K562 (cell line): Measurements from ENCODE around the gene RNASEH2A. TPM values are rescaled to one million over a fixed set of nuclear protein-coding genes. Genes with fewer than 3 reads are reported as not detected.

Experiments
- BACH1 ChIP-seq: fragments of 200-800 bp; sonication (Bioruptor generic); IDR thresholded peaks from 2 replicates; pipeline ENCODE4 v1.6.1; 2016; ENCODE audit warnings: missing genetic modification characterization, missing compliant biosample characterization
- BCL6 ChIP-seq: fragments of 250-450 bp; sonication (Bioruptor Pico); IDR thresholded peaks from 2 replicates; pipeline ENCODE4 v1.4.0; 2020
- CEBPZ ChIP-seq: fragments of 150-350 bp; IDR thresholded peaks from 2 replicates; pipeline ENCODE4 v1.6.1; 2014; ENCODE audit warnings: low read depth, mild to moderate bottlenecking, low read length, borderline replicate concordance
- CREM ChIP-seq: IDR thresholded peaks from 2 replicates; pipeline ENCODE4 v1.6.1; 2014; ENCODE audit warnings: antibody characterized with exemption, low read depth
- FOXP4 ChIP-seq: sonication (generic); formaldehyde crosslinking; IDR thresholded peaks from 2 replicates; pipeline ENCODE4 v1.8.0; 2022; ENCODE audit warnings: mild to moderate bottlenecking, missing genetic modification reagents, borderline replicate concordance
- IFI16 ChIP-seq: fragments of 250-450 bp; sonication (Bioruptor Pico); IDR thresholded peaks from 2 replicates; pipeline ENCODE4 v2.1.2; 2022; ENCODE audit warnings: mild to moderate bottlenecking, inconsistent platforms
- LCOR ChIP-seq: sonication (generic); formaldehyde crosslinking; IDR thresholded peaks from 2 replicates; pipeline ENCODE4 v1.8.0; 2022; ENCODE audit warnings: mild to moderate bottlenecking, missing genetic modification reagents
- NR4A1 ChIP-seq, 2 experiments: fragments of 250-450 bp in 1 of 2; fragments of 450-650 bp in 1 of 2; sonication (Bioruptor Pico) in 1 of 2; IDR thresholded peaks; 2 replicates each; pipeline versions ENCODE4 v1.4.0 to v1.6.1; 2016 to 2020; ENCODE audit warnings: mild to moderate bottlenecking in 2 of 2, missing compliant biosample characterization in 1 of 2, missing genetic modification characterization in 1 of 2, moderate library complexity in 1 of 2
- PKNOX1 ChIP-seq: fragments of 450-650 bp; IDR thresholded peaks from 2 replicates; pipeline ENCODE4 v1.6.1; 2016
- PTBP1 ChIP-seq: fragments of 200-400 bp; formaldehyde crosslinking; IDR thresholded peaks from 2 replicates; pipeline ENCODE4 v1.6.1; 2017; ENCODE audit warnings: low read depth, low read length
- PURB ChIP-seq: sonication (generic); formaldehyde crosslinking; IDR thresholded peaks from 2 replicates; pipeline ENCODE4 v1.9.0; 2021; ENCODE audit warnings: low read depth, mild to moderate bottlenecking, missing genetic modification reagents
- RBBP5 ChIP-seq: fragments of 200-600 bp; sonication (generic); IDR thresholded peaks from 2 replicates; pipeline ENCODE4 v1.6.1; 2012; ENCODE audit warnings: borderline replicate concordance, mild to moderate bottlenecking, low read length, control low read depth, inconsistent platforms; ENCODE audit not compliant: insufficient read depth, poor library complexity, severe bottlenecking
- RBM22 ChIP-seq: fragments of 200-400 bp; formaldehyde crosslinking; IDR thresholded peaks from 2 replicates; pipeline ENCODE4 v1.6.1; 2018; ENCODE audit warnings: low read length, low read depth; ENCODE audit not compliant: poor library complexity, severe bottlenecking
- SIX5 ChIP-seq, 2 experiments: IDR thresholded peaks; 2 replicates each; pipeline ENCODE4 v1.6.1; 2011; ENCODE audit warnings: low read length in 2 of 2, borderline replicate concordance in 1 of 2, low read depth in 1 of 2, mild to moderate bottlenecking in 1 of 2, moderate library complexity in 1 of 2; ENCODE audit not compliant: insufficient read depth in 1 of 2
- XRCC5 ChIP-seq: fragments of 200-400 bp; formaldehyde crosslinking; IDR thresholded peaks from 2 replicates; pipeline ENCODE4 v1.6.1; 2017; ENCODE audit warnings: low read depth, mild to moderate bottlenecking, low read length
- ZNF384 ChIP-seq: IDR thresholded peaks from 2 replicates; pipeline ENCODE4 v1.6.1; 2012; ENCODE audit warnings: low read depth, low read length, improper control_type of control experiment
- ZNF655 ChIP-seq: fragments of 250-450 bp; sonication (Bioruptor Pico); IDR thresholded peaks from 2 replicates; pipeline ENCODE4 v1.5.0; 2021
- ZNF717 ChIP-seq: fragments of 250-450 bp; sonication (Bioruptor Pico); IDR thresholded peaks from 2 replicates; pipeline ENCODE4 v1.5.0; 2021
- ZNF75A ChIP-seq: fragments of 450-650 bp; formaldehyde crosslinking; IDR thresholded peaks from 2 replicates; pipeline ENCODE4 v1.4.0; 2020; ENCODE audit warnings: mild to moderate bottlenecking
- polyA plus RNA-seq, 8 experiments: library from polyadenylated mRNA; depleted of rRNA in 4 of 8; stranded (reverse) in 5 of 8; unstranded in 3 of 8; fragments of >200 nt; fragmentation: Nextera tagmentation in 2 of 8; fragmentation: Illumina TruSeq in 1 of 8; extraction: Ambion mirVana in 2 of 8; extraction: Trizol in 1 of 8; gene quantifications; 2 replicates each; pipeline versions ENCODE4 v1.2.1 to v1.2.3, GENCODE V29; 2011 to 2014; ENCODE audit warnings: inconsistent platforms in 1 of 8, missing spikeins in 1 of 8
- total RNA-seq, 7 experiments: library from RNA; depleted of rRNA in 6 of 7; stranded (reverse); fragments of >200 nt in 6 of 7; fragmentation: Illumina TruSeq in 2 of 7; extraction: Trizol in 2 of 7; gene quantifications; 2 replicates each; pipeline versions ENCODE4 v1.2.1 to v1.2.3, GENCODE V29; 2011 to 2021; ENCODE audit warnings: low replicate concordance in 1 of 7

Gene RNASEH2A
- total and polyA plus RNA-seq, 9 of the 15 experiments (the other 6 are each of a cell fraction or from before 2014, with no cell fraction given) = 22.3 to 78.0 (median 61.7) TPM

- TF ChIP-seq CREM = peak; percentile 38
- no peak for TF ChIP-seq BCL6
- no peak for TF ChIP-seq PURB (CRISPR knock-in tag)
- TF ChIP-seq ZNF655 = no peak
- TF ChIP-seq XRCC5 = peak; percentile 86
- TF ChIP-seq NR4A1 (CRISPR knock-in tag; IDR thresholded peaks at IDR 0.05) = 0 out of 2 replicates have a peak, but pooled peaks have one; percentile 57
- TF ChIP-seq NR4A1 (tag; IDR thresholded peaks at IDR 0.05) = no peak
- TF ChIP-seq ZNF717 (CRISPR knock-in tag) = no peak
- TF ChIP-seq LCOR (CRISPR knock-in tag) = 0 out of 2 replicates have a peak, but pooled peaks have one; percentile 42
- no peak for TF ChIP-seq FOXP4 (CRISPR knock-in tag)
- TF ChIP-seq SIX5 (IDR thresholded peaks at IDR 0.05; ENCODE audit: borderline replicate concordance in 1 of 2, insufficient read depth in 1 of 2, low read depth in 1 of 2, low read length in 2 of 2) = no peak
- no peak; the same call in 1 of the 2 replicates for TF ChIP-seq ZNF384
- TF ChIP-seq PTBP1 = no peak
- TF ChIP-seq BACH1 (tag) = no peak
- TF ChIP-seq IFI16 (CRISPR knock-in tag) = no peak
- no peak for TF ChIP-seq CEBPZ
- no peak for TF ChIP-seq RBBP5
- no peak for TF ChIP-seq RBM22
- no peak for TF ChIP-seq PKNOX1
- 0 out of 2 replicates have a peak, but pooled peaks have one; percentile 25 for TF ChIP-seq ZNF75A
These were observed 10.0 kb upstream of the RNASEH2A start (continued) for GRCh38 chr19:12796146-12797071.
